Activated T-helper 1 cell treated with anti-CD3 and anti-CD28 coated beads, Interleukin-12 subunit alpha, Interleukin-12 subunit beta, Interleukin-2, Interleukin-4 antibody, amounts not matched to agents 30 ng/mL and 10 ng/mL and 1 ng/mL, durations not matched to agents 14 hours and 24 hours and 36 hours (primary cell): ENCODE measurements around the gene PTMS. TPM values are rescaled to one million over a fixed set of nuclear protein-coding genes. Genes with fewer than 3 reads are reported as not detected.
A peak's percentile ranks its signal among the peaks of the same experiment; 100 is the strongest.

Source experiments
- DNase-seq: peaks from one replicate; pipeline ENCODE4 v3.0.0; 2021; ENCODE audit warnings: low spot score
- H3K27ac Mint-ChIP-seq: one replicate; pipeline ENCODE4 v1.8.0; 2021; ENCODE audit warnings: mild to moderate bottlenecking, mixed read lengths
- H3K27me3 Mint-ChIP-seq: one replicate; pipeline ENCODE4 v1.8.0; 2022; ENCODE audit warnings: mild to moderate bottlenecking, moderate library complexity, mixed read lengths; ENCODE audit not compliant: insufficient read depth
- H3K36me3 Mint-ChIP-seq: one replicate; pipeline ENCODE4 v1.8.0; 2021; ENCODE audit warnings: low read depth, mixed read lengths
- H3K4me1 Mint-ChIP-seq: one replicate; pipeline ENCODE4 v1.8.0; 2021; ENCODE audit warnings: low read depth, mixed read lengths
- H3K4me3 Mint-ChIP-seq: one replicate; pipeline ENCODE4 v1.8.0; 2021; ENCODE audit warnings: mild to moderate bottlenecking, moderate library complexity, mixed read lengths
- H3K9me3 Mint-ChIP-seq: one replicate; pipeline ENCODE4 v1.8.0; 2021; ENCODE audit warnings: mixed read lengths
- intact Hi-C: fragments of 100-400 bp; cut with micrococcal nuclease; formaldehyde crosslinking; loops from one replicate; pipeline ENCODE4 v1.15.1; 2024
- total RNA-seq: library from RNA; stranded (reverse); gene quantifications from 2 replicates; pipeline ENCODE4 v1.2.3, GENCODE V29; 2022

PTMS gene
- total RNA-seq, 1 donor from 2014 or later, result 262 TPM

DNA sequence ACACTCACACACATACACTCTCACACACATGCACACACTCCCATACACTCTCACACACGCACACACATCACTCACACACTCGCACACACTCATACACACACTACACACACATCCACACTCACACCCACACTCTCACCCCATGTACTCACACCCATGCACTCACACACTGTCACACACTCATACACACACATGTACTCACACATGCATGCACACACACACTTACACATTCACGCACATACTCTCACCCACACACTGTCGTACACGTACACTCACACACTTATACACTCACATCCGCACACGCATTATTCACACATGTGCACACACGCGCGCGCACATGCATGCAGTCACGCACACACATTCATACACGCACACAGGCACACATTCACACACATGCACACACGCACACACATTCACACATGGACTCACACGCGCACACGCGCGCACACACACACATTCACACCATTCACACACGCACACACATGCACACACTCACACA lies 51.5 kb downstream of the PTMS start:
- DNase-seq, result no peak
- H3K4me1 Mint-ChIP-seq, result peaks cover 12% of the 10 kb centered on the region
- H3K9me3 Mint-ChIP-seq, result no peaks in the 10 kb centered on the region
- H3K4me3 Mint-ChIP-seq, result no peak overlapping the region
- peak overlapping the region; percentile 45 for H3K27ac Mint-ChIP-seq
- H3K36me3 Mint-ChIP-seq, result peaks cover 58% of the 10 kb centered on the region
- intact Hi-C loops, result no loop called here
- H3K27me3 Mint-ChIP-seq, result peaks cover 6% of the 10 kb centered on the region

DNA sequence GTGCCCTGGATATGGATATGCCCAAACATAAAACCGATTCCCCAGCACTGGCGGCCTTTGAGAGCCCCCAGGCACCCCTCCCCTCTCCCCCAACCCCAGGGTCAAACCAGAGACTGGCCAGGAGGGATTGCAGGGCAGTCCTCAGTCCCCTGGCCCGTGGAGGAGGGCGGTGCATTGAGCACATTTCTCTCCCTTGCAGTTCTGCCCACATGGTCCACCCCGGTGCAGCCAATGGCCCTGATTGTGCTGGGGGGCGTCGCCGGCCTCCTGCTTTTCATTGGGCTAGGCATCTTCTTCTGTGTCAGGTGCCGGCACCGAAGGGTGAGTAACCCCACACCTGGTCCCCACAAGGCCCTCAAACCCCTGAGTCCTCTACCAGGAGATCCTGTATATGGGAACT lies 52.1 kb downstream of the PTMS start:
- intact Hi-C loops, result no loop called here
- peaks cover 17% of the 10 kb centered on the region for H3K4me1 Mint-ChIP-seq
- peaks cover 58% of the 10 kb centered on the region for H3K36me3 Mint-ChIP-seq
- H3K27me3 Mint-ChIP-seq, result peaks cover 8% of the 10 kb centered on the region
- no peak overlapping the region for H3K4me3 Mint-ChIP-seq
- no peaks in the 10 kb centered on the region for H3K9me3 Mint-ChIP-seq
- no peak for DNase-seq
- no peak overlapping the region for H3K27ac Mint-ChIP-seq

DNA sequence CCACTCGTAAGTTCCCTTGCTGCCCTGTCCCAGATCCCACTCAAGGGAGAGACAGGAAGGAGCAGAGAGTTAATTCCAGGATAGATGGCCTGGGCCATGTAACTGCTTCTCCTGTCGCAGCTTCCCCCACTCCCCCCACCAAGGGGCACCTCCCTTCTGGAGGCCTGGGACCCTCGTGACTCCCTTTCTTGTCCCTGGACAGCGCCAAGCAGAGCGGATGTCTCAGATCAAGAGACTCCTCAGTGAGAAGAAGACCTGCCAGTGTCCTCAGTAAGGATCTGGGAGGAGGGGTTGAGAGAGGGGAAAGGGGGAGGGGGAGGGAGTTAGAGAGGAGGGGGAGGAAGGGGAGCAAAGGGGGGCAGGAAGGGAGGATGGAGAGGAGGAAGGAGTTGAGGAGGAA lies 52.5 kb downstream of the PTMS start:
- Mint-ChIP-seq H3K9me3 (no peaks in the 10 kb centered on the region), H3K4me3 (no peak overlapping the region), H3K4me1 (peaks cover 17% of the 10 kb centered on the region), H3K27me3 (peaks cover 8% of the 10 kb centered on the region), H3K36me3 (peaks cover 53% of the 10 kb centered on the region), H3K27ac (no peak overlapping the region)
- intact Hi-C loops, result no loop called here
- DNase-seq, result no peak

DNA sequence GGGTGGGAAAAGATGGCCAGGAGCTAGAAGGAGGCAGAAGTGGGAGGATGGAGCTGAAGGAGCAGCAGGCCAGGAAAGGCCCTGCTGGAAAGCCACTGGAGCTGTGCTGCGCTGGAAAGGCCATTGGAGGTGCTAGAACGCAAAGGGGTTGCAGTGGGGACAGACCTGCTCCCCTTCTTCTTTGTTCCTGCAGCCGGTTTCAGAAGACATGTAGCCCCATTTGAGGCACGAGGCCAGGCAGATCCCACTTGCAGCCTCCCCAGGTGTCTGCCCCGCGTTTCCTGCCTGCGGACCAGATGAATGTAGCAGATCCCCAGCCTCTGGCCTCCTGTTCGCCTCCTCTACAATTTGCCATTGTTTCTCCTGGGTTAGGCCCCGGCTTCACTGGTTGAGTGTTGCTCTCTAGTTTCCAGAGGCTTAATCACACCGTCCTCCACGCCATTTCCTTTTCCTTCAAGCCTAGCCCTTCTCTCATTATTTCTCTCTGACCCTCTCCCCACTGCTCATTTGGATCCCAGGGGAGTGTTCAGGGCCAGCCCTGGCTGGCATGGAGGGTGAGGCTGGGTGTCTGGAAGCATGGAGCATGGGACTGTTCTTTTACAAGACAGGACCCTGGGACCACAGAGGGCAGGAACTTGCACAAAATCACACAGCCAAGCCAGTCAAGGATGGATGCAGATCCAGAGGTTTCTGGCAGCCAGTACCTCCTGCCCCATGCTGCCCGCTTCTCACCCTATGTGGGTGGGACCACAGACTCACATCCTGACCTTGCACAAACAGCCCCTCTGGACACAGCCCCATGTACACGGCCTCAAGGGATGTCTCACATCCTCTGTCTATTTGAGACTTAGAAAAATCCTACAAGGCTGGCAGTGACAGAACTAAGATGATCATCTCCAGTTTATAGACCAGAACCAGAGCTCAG lies 53.2 kb downstream of the PTMS start:
- Mint-ChIP-seq H3K36me3 (peaks cover 47% of the 10 kb centered on the region), H3K9me3 (no peaks in the 10 kb centered on the region), H3K4me1 (peaks cover 17% of the 10 kb centered on the region), H3K27ac (no peak overlapping the region), H3K4me3 (no peak overlapping the region), H3K27me3 (peaks cover 12% of the 10 kb centered on the region)
- no peak for DNase-seq
- intact Hi-C loops, result no loop called here

DNA sequence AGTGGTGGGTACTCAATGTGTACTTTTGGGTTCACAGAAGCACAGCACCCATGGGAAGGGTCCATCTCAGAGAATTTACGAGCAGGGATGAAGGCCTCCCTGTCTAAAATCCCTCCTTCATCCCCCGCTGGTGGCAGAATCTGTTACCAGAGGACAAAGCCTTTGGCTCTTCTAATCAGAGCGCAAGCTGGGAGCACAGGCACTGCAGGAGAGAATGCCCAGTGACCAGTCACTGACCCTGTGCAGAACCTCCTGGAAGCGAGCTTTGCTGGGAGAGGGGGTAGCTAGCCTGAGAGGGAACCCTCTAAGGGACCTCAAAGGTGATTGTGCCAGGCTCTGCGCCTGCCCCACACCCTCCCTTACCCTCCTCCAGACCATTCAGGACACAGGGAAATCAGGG lies 54.0 kb downstream of the PTMS start:
- H3K9me3 Mint-ChIP-seq, result no peaks in the 10 kb centered on the region
- H3K4me1 Mint-ChIP-seq, result peaks cover 19% of the 10 kb centered on the region
- no peak overlapping the region for H3K27ac Mint-ChIP-seq
- intact Hi-C loops, result no loop called here
- H3K36me3 Mint-ChIP-seq, result peaks cover 40% of the 10 kb centered on the region
- H3K27me3 Mint-ChIP-seq, result peaks cover 19% of the 10 kb centered on the region
- no peak overlapping the region for H3K4me3 Mint-ChIP-seq
- no peak for DNase-seq

Other genes starting within 250 kb of the PTMS start
- 4,315 and 4,318 TPM in 2 replicates for gene GAPDH, start 231.8 kb upstream of the PTMS start, total RNA-seq
- 19.5 and 19.9 TPM in 2 replicates for gene IFFO1, start 210.3 kb upstream of the PTMS start, total RNA-seq
- gene NOP2, start 198.1 kb upstream of the PTMS start, total RNA-seq, result 194 and 196 TPM in 2 replicates
- 348 and 368 TPM in 2 replicates for gene CHD4, start 159.0 kb upstream of the PTMS start, total RNA-seq
- 2.8 and 3.1 TPM in 2 replicates for gene LPAR5, start 130.4 kb upstream of the PTMS start, total RNA-seq
- gene ACRBP, start 118.9 kb upstream of the PTMS start, total RNA-seq, result 0.83 and 1.0 TPM in 2 replicates
- gene ING4, start 103.2 kb upstream of the PTMS start, total RNA-seq, result 14.6 and 15.0 TPM in 2 replicates
- 79.6 and 89.8 TPM in 2 replicates for gene ZNF384, start 77.0 kb upstream of the PTMS start, total RNA-seq
- 0.07 and 0.08 TPM in 2 replicates for gene PIANP, start 65.5 kb upstream of the PTMS start, total RNA-seq
- 34.6 and 36.2 TPM in 2 replicates for gene COPS7A, start 42.3 kb upstream of the PTMS start, total RNA-seq
- 159 and 161 TPM in 2 replicates for gene MLF2, start 13.2 kb upstream of the PTMS start, total RNA-seq
- 268 and 275 TPM in 2 replicates for gene LAG3, start 6.2 kb downstream of the PTMS start, total RNA-seq
- 311 TPM in 2 replicates for gene CD4, start 23.2 kb downstream of the PTMS start, total RNA-seq
- gene GPR162, start 55.5 kb downstream of the PTMS start, total RNA-seq, result 0.29 and 0.32 TPM in 2 replicates
- 3.5 and 4.0 TPM in 2 replicates for gene P3H3, start 62.0 kb downstream of the PTMS start, total RNA-seq
- gene GNB3, start 74.6 kb downstream of the PTMS start, total RNA-seq, result 1.6 and 1.7 TPM in 2 replicates
- gene CDCA3, start 84.9 kb downstream of the PTMS start, total RNA-seq, result 27.2 and 32.5 TPM in 2 replicates
- gene USP5, start 85.8 kb downstream of the PTMS start, total RNA-seq, result 116 and 127 TPM in 2 replicates
- 1,427 and 1,438 TPM in 2 replicates for gene TPI1, start 101.2 kb downstream of the PTMS start, total RNA-seq
- gene SPSB2, start 106.9 kb downstream of the PTMS start, total RNA-seq, result 3.4 and 4.7 TPM in 2 replicates
- 5.3 and 5.6 TPM in 2 replicates for gene LRRC23, start 138.5 kb downstream of the PTMS start, total RNA-seq
- gene ENO2, start 148.2 kb downstream of the PTMS start, total RNA-seq, result 147 and 156 TPM in 2 replicates
- 70.8 and 71.2 TPM in 2 replicates for gene ATN1, start 161.6 kb downstream of the PTMS start, total RNA-seq
- not detected in 2 replicates for gene RNU7-1, start 177.5 kb downstream of the PTMS start, total RNA-seq
- gene C12orf57, start 177.7 kb downstream of the PTMS start, total RNA-seq, result 190 and 197 TPM in 2 replicates
- 332 and 341 TPM in 2 replicates for gene PTPN6, start 185.0 kb downstream of the PTMS start, total RNA-seq
- 456 and 469 TPM in 2 replicates for gene PHB2, start 204.3 kb downstream of the PTMS start, total RNA-seq
- 132 and 134 TPM in 2 replicates for gene EMG1, start 204.6 kb downstream of the PTMS start, total RNA-seq